Activated naive CD4-positive, alpha-beta T cell treated with anti-CD3 and anti-CD28 coated beads for 36 hours (primary cell): ENCODE results near the gene SMYD2. TPM values are rescaled to one million over a fixed set of nuclear protein-coding genes. Genes with fewer than 3 reads are reported as not detected.

Experiments
- CTCF ChIA-PET: fragments of 350-600 bp; sonication (Branson Sonifier 250); formaldehyde crosslinking; loops from one replicate; lab custom pipeline; 2021; ENCODE audit warnings: antibody characterized with exemption; lab: Charles Lee
- DNase-seq: peaks from one replicate; pipeline ENCODE4 v3.0.0-alpha.2; 2020
- H3K27ac Mint-ChIP-seq: one replicate; pipeline ENCODE4 v1.8.0; 2021; ENCODE audit warnings: mild to moderate bottlenecking, mixed read lengths
- H3K27me3 Mint-ChIP-seq: one replicate; pipeline ENCODE4 v1.8.0; 2021; ENCODE audit warnings: low read depth, mixed read lengths
- H3K36me3 Mint-ChIP-seq: one replicate; pipeline ENCODE4 v1.8.0; 2021; ENCODE audit warnings: low read depth, mixed read lengths
- H3K4me1 Mint-ChIP-seq: one replicate; pipeline ENCODE4 v1.8.0; 2021; ENCODE audit warnings: low read depth, mixed read lengths
- H3K4me3 Mint-ChIP-seq: one replicate; pipeline ENCODE4 v1.8.0; 2021; ENCODE audit warnings: mild to moderate bottlenecking, moderate library complexity, mixed read lengths
- H3K9me3 Mint-ChIP-seq: one replicate; pipeline ENCODE4 v1.8.0; 2021; ENCODE audit warnings: mixed read lengths
- intact Hi-C: fragments of 100-400 bp; cut with micrococcal nuclease; formaldehyde crosslinking; loops from one replicate; pipeline ENCODE4 v1.15.1; 2023
- total RNA-seq, 2 experiments: library from RNA; stranded (reverse); gene quantifications; one replicate each; pipeline ENCODE4 v1.2.3, GENCODE V29; 2021

Gene SMYD2
- total RNA-seq, 2 experiments from 2014 or later = 33.4 to 38.4 TPM

DNA sequence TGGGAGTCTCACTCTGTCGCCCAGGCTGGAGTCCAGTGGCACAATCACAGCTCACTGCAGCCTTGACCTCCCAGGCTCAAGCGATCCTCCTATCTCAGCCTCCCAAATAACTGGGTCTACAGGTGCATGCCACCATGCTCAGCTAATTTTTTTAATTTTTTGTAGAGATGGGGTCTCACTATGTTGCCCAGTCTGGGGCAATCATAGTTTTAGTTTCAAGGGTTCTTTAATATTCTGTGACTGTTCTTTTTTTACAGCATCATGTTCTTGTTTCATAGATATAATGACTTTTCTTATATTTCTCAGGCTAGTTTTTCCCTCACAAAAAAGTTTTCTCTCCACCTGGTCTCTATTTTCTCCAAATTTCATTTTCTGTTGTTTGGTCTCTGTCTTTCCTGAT lies 25.4 kb upstream of the SMYD2 start:
- H3K27me3 Mint-ChIP-seq = peaks cover 16% of the 10 kb centered on the region
- H3K4me3 Mint-ChIP-seq = no peak overlapping the region
- no peaks in the 10 kb centered on the region for H3K36me3 Mint-ChIP-seq
- no peak for DNase-seq
- CTCF ChIA-PET = interaction anchor here (0.6 kb wide), 1 partner anchor 214 kb away, joined by 3 read pairs; no protein-coding TSS in a partner anchor
- H3K27ac Mint-ChIP-seq = no peak overlapping the region
- no peaks in the 10 kb centered on the region for H3K9me3 Mint-ChIP-seq
- intact Hi-C loops = no loop called here
- H3K4me1 Mint-ChIP-seq = peaks cover 9% of the 10 kb centered on the region

DNA sequence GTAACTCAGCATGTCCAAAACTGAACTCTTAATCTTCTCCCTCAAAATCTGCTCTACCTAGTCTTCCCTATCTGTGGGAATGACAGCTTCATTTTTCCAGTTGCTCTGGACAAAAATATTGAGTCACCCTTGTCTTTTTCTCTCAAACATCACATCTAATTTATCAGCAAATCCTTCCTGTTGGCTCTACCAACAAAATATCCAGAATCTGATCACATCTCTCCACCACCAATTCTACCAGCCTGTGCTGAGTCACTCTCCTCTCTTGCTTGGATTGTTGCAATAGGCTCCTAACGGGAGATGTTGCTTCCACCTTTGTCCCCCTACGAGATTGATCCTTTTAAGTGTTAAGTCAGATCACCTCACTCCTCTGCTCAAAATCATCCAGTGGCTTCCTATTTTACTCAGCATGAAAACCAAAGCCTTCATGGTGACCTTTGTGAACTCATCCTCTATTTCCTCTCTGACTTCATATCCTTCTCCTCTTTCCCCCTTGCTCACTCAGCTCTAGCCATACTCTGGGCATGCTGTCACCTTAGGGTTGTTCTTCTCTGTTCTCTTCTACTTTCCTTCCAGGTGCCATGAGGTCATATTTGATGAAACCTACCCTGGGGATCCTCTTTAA lies 21.5 kb upstream of the SMYD2 start:
- intact Hi-C loops = no loop called here
- Mint-ChIP-seq H3K27me3 (peaks cover 40% of the 10 kb centered on the region), H3K4me3 (no peak overlapping the region), H3K9me3 (no peaks in the 10 kb centered on the region), H3K27ac (no peak overlapping the region), H3K36me3 (no peaks in the 10 kb centered on the region), H3K4me1 (peaks cover 11% of the 10 kb centered on the region)
- CTCF ChIA-PET = interaction anchor here (0.5 to 7.1 kb wide), 6 partner anchors 12 to 1348 kb away, joined by 3 to 369 read pairs (median 11); no protein-coding TSS in a partner anchor
- DNase-seq = peak; percentile 24

DNA sequence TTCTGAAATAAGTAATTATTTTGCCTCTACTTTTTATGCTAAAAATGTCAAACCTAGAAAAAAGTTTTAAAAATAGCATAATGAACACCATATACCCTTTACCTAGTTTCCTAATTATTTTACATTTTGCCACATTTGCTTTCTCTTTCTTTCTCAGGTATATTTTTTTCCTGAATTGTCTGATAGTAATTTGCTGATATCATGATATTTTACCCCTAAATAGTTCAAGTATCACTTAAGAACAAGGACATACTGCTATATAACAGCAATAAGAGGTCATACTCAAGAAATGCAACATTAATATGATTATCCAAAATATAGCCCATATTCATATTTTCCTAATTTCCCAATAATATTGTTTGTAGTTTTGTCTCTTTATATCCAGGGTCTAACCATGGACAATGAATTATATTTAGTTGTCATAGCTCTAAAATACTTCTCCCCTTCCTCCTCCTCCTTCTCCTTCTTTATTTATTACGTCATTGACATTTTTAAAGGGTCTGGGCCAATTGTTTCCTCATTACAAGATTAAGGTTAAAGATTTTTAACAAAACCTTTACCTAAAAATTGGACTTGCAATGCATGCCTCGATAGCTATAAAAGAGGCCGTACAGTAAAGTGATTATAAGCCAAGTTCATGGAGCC lies 20.3 kb upstream of the SMYD2 start:
- CTCF ChIA-PET = interaction anchor here (0.6 to 7.1 kb wide), 44 partner anchors 9 to 1347 kb away, joined by 3 to 369 read pairs (median 6); partner anchors contain the start of gene SMYD2
- Mint-ChIP-seq H3K27ac (no peak overlapping the region), H3K9me3 (no peaks in the 10 kb centered on the region), H3K4me3 (no peak overlapping the region), H3K27me3 (peaks cover 44% of the 10 kb centered on the region), H3K4me1 (peaks cover 11% of the 10 kb centered on the region), H3K36me3 (no peaks in the 10 kb centered on the region)
- intact Hi-C loops = loop anchor here (1.0 to 5.0 kb wide), 8 partner anchors 22 to 886 kb away; partner anchors contain the start of gene CENPF
- DNase-seq = no peak

DNA sequence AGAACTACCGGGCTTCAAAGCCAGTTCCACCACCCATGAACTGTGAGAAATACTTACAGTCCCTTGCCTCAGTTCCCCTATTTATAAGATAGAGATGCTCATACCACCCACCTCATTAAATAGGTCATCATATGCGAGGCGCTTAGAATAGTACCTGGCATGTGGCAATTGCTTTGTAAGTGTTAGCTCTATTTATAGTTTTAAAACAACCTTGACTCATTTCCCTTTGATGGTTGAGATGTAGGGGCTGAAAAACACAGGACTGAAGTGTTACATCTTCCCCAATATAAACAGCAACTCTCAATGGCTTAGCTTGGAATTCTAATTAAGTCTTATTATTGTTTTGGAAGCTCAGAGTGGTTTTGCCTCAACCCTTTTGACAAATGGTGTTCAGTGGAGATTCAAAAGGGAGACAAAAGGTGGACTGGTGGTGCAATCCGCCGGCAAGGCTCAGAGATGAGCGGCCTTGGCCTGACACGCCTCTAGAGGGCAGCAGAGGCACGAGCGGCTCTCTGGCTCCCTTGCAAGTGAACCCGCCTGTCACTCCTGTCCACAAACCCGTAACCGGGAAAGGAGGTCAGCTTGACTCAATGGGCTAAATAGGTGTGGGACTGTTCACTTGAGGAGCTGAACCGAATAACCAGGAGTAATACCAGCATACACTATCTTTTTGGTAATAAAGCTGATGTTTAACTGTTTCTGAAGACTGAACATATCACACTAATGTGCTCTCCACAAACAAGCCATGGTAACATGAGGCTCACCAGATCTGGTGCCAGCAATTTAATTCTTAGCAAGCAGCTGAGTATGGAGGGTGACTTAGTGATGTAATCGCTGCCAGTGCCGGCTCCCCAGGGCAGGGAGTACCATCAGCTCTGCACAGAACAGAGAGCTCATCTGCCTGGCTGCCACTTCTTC lies 19.5 kb upstream of the SMYD2 start:
- Mint-ChIP-seq H3K27me3 (peaks cover 46% of the 10 kb centered on the region), H3K4me3 (no peak overlapping the region), H3K27ac (no peak overlapping the region), H3K36me3 (no peaks in the 10 kb centered on the region), H3K4me1 (peaks cover 11% of the 10 kb centered on the region), H3K9me3 (no peaks in the 10 kb centered on the region)
- intact Hi-C loops = loop anchor here (1.0 to 5.0 kb wide), 7 partner anchors 21 to 371 kb away; partner anchors contain the start of gene CENPF
- CTCF ChIA-PET = interaction anchor here (0.6 to 7.1 kb wide), 51 partner anchors 10 to 381 kb away, joined by 3 to 369 read pairs (median 5); partner anchors contain the start of gene SMYD2
- DNase-seq = peak; percentile 91

DNA sequence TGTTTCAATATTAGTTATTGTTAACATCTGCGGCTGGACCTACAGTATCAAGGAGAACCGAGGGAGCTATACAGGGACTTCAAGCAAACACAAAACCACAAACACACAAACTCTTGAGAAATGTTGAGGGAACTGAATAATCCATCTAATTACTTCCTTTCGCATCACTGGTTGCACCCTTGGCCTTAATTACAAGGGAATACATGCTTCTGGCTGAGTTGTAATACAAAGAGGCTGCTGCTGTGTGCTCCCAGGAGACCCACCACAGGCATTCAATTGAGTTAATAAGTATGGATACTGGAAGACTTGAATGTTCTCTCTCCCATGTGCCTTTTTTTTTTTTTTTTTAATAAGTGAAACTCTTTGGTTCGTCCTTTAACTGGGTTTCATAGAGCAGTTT lies 16.8 kb upstream of the SMYD2 start:
- CTCF ChIA-PET = interaction anchor here (0.6 to 2.0 kb wide), 3 partner anchors 48 to 69 kb away, joined by 3 to 9 read pairs (median 8); no protein-coding TSS in a partner anchor
- H3K4me1 Mint-ChIP-seq = peaks cover 10% of the 10 kb centered on the region
- peaks cover 39% of the 10 kb centered on the region for H3K27me3 Mint-ChIP-seq
- no peak for DNase-seq
- intact Hi-C loops = loop anchor here (5.0 kb wide), 3 partner anchors 183 to 368 kb away; partner anchors contain the start of gene CENPF
- no peaks in the 10 kb centered on the region for H3K36me3 Mint-ChIP-seq
- H3K9me3 Mint-ChIP-seq = no peaks in the 10 kb centered on the region
- H3K27ac Mint-ChIP-seq = no peak overlapping the region
- H3K4me3 Mint-ChIP-seq = no peak overlapping the region

DNA sequence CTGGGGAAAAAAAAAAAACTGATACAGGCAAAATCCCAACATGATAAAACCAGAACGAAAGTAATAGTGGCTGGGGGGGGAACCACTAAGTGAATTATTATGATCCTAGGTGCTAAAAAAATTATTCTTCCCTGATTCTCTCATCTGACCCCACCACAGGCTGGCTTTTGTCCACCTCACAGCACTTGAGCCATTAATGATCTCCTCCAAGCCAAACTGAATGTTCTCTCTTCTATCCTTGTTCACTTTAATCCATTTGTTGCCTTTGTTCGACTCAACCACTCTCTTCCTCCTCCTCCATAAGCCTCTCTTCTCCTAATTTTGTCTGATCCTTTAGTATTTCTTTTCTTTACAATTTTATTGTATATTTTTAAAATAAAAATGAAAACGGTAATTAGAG lies 16.0 kb upstream of the SMYD2 start:
- H3K36me3 Mint-ChIP-seq = no peaks in the 10 kb centered on the region
- intact Hi-C loops = loop anchor here (5.0 kb wide), 3 partner anchors 182 to 367 kb away; partner anchors contain the start of gene CENPF
- peaks cover 2% of the 10 kb centered on the region for H3K4me1 Mint-ChIP-seq
- no peaks in the 10 kb centered on the region for H3K9me3 Mint-ChIP-seq
- H3K27ac Mint-ChIP-seq = no peak overlapping the region
- H3K27me3 Mint-ChIP-seq = peaks cover 34% of the 10 kb centered on the region
- DNase-seq = no peak
- no peak overlapping the region for H3K4me3 Mint-ChIP-seq
- CTCF ChIA-PET = interaction anchor here (2.0 kb wide), 1 partner anchor 68 kb away, joined by 9 read pairs; no protein-coding TSS in a partner anchor

DNA sequence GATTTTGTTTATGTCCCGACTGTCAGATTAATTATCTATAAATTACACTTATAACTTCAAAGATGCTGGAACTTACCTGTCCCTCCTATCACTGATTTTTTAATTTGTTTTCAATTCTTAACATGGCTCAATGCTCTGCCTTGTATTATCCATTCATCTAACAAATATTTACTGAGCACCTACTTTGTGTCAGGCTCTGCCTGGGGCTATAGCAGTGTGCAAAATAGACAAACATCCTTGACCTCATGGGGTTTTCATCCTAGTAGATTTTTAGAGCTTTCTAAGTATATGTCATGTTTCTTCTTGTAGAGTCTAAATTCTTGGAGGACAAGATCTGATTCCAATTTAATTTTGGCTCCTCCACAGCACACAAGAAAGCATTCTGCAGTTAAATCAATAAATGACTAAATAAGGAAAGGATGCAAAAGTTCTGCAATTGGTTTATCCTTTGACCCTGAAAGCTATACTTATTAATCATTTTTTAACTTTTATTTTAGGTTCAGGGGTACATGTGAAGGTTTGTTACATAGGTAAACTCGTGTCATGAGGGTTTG lies 10.8 kb upstream of the SMYD2 start:
- no peaks in the 10 kb centered on the region for H3K36me3 Mint-ChIP-seq
- DNase-seq = no peak
- H3K4me3 Mint-ChIP-seq = no peak overlapping the region
- H3K9me3 Mint-ChIP-seq = peaks cover 5% of the 10 kb centered on the region
- intact Hi-C loops = loop anchor here (2.0 kb wide), 1 partner anchor 59 kb away; no protein-coding TSS in a partner anchor
- H3K27ac Mint-ChIP-seq = no peak overlapping the region
- H3K27me3 Mint-ChIP-seq = peaks cover 7% of the 10 kb centered on the region
- CTCF ChIA-PET = interaction anchor here (0.7 to 3.7 kb wide), 6 partner anchors 9 to 390 kb away, joined by 3 to 17 read pairs (median 6); no protein-coding TSS in a partner anchor
- H3K4me1 Mint-ChIP-seq = peaks cover 5% of the 10 kb centered on the region

DNA sequence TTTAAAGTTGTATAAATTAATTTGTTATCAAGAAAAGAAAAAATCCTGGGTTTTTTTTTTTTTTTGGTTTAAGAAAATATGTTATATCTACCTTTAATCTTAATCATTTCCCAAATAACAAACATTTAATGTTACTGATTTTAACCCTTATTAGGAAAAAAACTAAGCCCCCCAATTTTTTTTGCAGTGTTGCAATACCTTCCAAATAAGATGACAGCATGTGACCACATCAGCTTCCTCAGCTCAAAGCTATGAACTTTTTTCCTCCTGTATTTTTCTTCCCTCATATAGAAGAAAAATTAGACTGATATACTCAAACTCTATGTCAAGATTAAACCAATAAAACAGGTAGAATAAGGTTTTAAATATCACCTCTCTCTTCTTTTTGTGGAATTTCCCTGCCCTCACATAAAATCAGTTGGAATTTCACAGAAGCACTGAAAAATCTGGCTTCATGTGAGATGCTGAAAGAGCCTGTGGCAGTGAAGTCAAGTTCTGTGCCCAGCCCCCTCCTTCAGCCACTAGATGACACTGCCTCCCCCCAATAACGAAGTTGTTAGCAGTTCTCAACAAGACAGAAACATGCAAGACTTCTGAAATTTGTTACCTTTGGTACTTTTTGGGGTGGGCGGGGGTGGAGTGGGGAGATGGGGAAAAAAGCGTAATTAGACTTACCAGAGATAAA lies 9.6 kb upstream of the SMYD2 start:
- peaks cover 2% of the 10 kb centered on the region for H3K27me3 Mint-ChIP-seq
- peak; percentile 18 for DNase-seq
- no peak overlapping the region for H3K4me3 Mint-ChIP-seq
- H3K36me3 Mint-ChIP-seq = no peaks in the 10 kb centered on the region
- H3K27ac Mint-ChIP-seq = no peak overlapping the region
- CTCF ChIA-PET = interaction anchor here (0.7 to 3.7 kb wide), 7 partner anchors 10 to 552 kb away, joined by 3 to 17 read pairs (median 5); no protein-coding TSS in a partner anchor
- H3K4me1 Mint-ChIP-seq = peaks cover 5% of the 10 kb centered on the region
- intact Hi-C loops = loop anchor here (2.0 kb wide), 1 partner anchor 57 kb away; no protein-coding TSS in a partner anchor
- H3K9me3 Mint-ChIP-seq = peaks cover 7% of the 10 kb centered on the region

DNA sequence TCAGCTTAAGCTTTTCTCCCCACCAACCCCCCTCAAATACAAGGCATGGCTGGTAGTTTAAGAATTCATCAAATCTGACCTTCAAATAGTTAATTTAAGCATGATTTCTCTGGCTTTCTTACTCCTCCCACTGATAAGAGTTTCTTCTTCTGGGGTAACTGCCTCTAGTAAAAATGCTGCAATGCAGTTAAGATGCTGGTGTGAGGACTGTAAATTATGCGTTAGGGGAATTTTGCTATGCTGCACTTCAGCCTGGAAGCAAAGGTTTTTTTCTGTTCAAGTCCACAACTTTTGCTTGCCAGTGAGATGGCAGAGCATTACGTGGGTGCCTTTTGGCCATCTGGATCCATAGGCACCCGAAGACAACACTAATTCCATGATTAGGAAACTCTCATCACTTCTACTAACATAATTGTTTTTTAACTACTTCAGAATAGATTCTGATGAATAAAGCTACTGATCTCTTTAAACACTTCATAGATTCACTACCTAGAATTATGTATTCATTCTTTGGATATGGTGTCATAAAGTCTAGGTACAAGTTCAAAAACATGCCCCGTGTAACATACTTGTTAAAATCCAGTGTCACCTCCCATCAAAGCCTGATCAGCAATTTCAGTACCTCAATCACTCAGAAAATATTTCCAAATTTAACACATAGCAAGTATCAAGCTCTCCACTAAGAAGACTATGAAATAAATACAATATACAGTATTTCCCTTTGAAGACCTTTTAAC lies 8.8 kb upstream of the SMYD2 start:
- intact Hi-C loops = loop anchor here (1.0 to 2.0 kb wide), 2 partner anchors 8 to 57 kb away; no protein-coding TSS in a partner anchor
- H3K4me3 Mint-ChIP-seq = no peak overlapping the region
- peaks cover 2% of the 10 kb centered on the region for H3K27me3 Mint-ChIP-seq
- CTCF ChIA-PET = interaction anchor here (0.7 to 3.7 kb wide), 4 partner anchors 11 to 60 kb away, joined by 3 to 17 read pairs (median 8); no protein-coding TSS in a partner anchor
- H3K4me1 Mint-ChIP-seq = peaks cover 5% of the 10 kb centered on the region
- peaks cover 7% of the 10 kb centered on the region for H3K9me3 Mint-ChIP-seq
- H3K36me3 Mint-ChIP-seq = no peaks in the 10 kb centered on the region
- DNase-seq = no peak
- H3K27ac Mint-ChIP-seq = no peak overlapping the region

DNA sequence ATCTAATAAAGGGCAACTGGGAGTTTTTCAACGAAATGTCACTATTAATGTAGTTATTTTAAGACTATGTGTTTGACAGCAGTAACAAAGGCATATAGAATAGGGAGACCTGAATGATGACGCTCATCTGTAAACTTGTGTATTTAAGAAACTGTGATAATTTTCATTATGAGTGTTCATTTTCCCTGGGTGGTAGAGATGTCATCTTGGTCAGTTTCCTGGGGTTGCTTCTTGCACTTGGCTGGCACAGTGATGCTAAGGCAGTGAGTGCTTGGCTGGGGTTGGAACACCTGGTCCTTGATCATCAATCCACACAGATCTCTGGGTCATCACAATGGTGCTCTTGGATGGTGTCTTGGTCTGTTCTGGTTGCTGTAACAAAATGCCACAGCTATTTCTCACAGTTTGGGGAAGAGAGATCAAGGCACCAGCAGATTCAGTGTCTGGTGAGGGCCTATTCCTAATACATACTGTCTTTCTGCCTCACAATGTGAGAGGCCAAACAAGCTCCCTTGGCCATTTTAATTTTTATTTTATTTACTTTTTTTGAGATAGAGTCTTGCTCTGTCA lies 7.9 kb upstream of the SMYD2 start:
- CTCF ChIA-PET = interaction anchor here (0.6 to 3.7 kb wide), 4 partner anchors 12 to 355 kb away, joined by 3 to 17 read pairs (median 8); no protein-coding TSS in a partner anchor
- Mint-ChIP-seq H3K4me1 (peaks cover 5% of the 10 kb centered on the region), H3K27ac (no peak overlapping the region), H3K36me3 (no peaks in the 10 kb centered on the region), H3K27me3 (peaks cover 2% of the 10 kb centered on the region), H3K9me3 (peaks cover 7% of the 10 kb centered on the region), H3K4me3 (no peak overlapping the region)
- intact Hi-C loops = loop anchor here (1.0 kb wide), 1 partner anchor 7 kb away; no protein-coding TSS in a partner anchor
- no peak for DNase-seq
